BJ (cell line): ENCODE data around the gene HLX. TPM values are rescaled to one million over a fixed set of nuclear protein-coding genes. Genes with fewer than 3 reads are reported as not detected.

Experiments used
- CTCF ChIA-PET: fragments of 350-600 bp; formaldehyde crosslinking; extraction: SDS; loops from one replicate; lab custom pipeline; 2021; ENCODE audit warnings: antibody characterized with exemption, inconsistent platforms; lab: Yijun Ruan, JAX
- POLR2A ChIA-PET: fragments of 300-600 bp; sonication (Branson Sonifier 250); formaldehyde crosslinking; extraction: SDS; loops from one replicate; lab custom pipeline; 2021; ENCODE audit warnings: antibody characterized with exemption; lab: Charles Lee
- DNase-seq: peaks from one replicate; pipeline ENCODE4 v3.0.0-alpha.2; 2011; ENCODE audit warnings: low read depth
- H3K27me3 ChIP-seq: 2 replicates; pipeline ENCODE4 v1.6.0; 2011; ENCODE audit warnings: low read length; ENCODE audit not compliant: control insufficient read depth, insufficient read depth
- H3K36me3 ChIP-seq: 2 replicates; pipeline ENCODE4 v1.5.1; 2011; ENCODE audit warnings: low read length; ENCODE audit not compliant: control insufficient read depth, insufficient read depth
- H3K4me3 ChIP-seq: 2 replicates; pipeline ENCODE4 v1.5.1; 2011; ENCODE audit warnings: low read depth, mild to moderate bottlenecking, control low read depth, low read length
- CTCF ChIP-seq: IDR thresholded peaks from 2 replicates; pipeline ENCODE4 v1.5.1; 2011; ENCODE audit warnings: low read depth, mild to moderate bottlenecking, control low read depth, inconsistent platforms, low read length, moderate library complexity; ENCODE audit not compliant: insufficient read depth
- polyA plus RNA-seq: library from polyadenylated mRNA; depleted of rRNA; stranded (reverse); fragments of >200 nt; gene quantifications from 2 replicates; pipeline ENCODE4 v1.2.3, GENCODE V29; 2011

The HLX gene
- polyA plus RNA-seq, 1 experiment: 4.2 TPM

GRCh38 chr1:220873868-220874655 lies 5.2 kb upstream of the HLX start:
- POLR2A ChIA-PET: no interaction called here
- DNase-seq: no peak

DNA sequence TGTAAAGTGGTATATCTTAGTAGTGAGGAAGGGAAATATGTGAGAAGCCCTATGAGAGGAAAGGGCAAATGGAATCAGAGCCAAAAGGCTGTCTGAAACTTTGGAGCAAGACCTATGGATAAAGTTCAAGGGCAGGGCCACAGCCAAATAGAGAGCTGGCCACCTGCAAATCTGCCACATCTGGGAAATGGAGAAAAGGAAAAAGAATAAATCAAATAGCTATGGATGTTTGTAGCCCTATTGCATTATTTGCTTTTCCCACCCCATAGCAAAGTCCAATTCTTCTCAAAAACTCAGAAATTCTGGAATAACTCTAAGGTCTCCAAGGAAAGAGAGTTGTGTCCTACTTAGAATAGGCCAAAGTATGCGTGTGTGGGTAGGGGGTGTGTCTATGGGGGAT lies 4.0 kb upstream of the HLX start:
- Histone ChIP-seq H3K27me3 (no peaks in the 10 kb centered on the region), H3K4me3 (no peak overlapping the region), H3K36me3 (no peaks in the 10 kb centered on the region)
- DNase-seq: no peak
- POLR2A ChIA-PET: no interaction called here
- CTCF ChIA-PET: interaction anchor here (1.1 to 5.8 kb wide), 9 partner anchors 9 to 563 kb away, joined by 3 to 46 read pairs (median 7); no protein-coding TSS in a partner anchor
- no peak for TF ChIP-seq CTCF

More at GRCh38 chr1:220873868-220874655, 5.2 kb upstream of the HLX start:
- Histone ChIP-seq H3K36me3 (no peaks in the 10 kb centered on the region), H3K4me3 (no peak overlapping the region), H3K27me3 (no peaks in the 10 kb centered on the region)
- TF ChIP-seq CTCF: peak; percentile 71
- CTCF ChIA-PET: interaction anchor here (0.6 to 5.8 kb wide), 19 partner anchors 51 to 584 kb away, joined by 3 to 46 read pairs (median 4); no protein-coding TSS in a partner anchor

DNA sequence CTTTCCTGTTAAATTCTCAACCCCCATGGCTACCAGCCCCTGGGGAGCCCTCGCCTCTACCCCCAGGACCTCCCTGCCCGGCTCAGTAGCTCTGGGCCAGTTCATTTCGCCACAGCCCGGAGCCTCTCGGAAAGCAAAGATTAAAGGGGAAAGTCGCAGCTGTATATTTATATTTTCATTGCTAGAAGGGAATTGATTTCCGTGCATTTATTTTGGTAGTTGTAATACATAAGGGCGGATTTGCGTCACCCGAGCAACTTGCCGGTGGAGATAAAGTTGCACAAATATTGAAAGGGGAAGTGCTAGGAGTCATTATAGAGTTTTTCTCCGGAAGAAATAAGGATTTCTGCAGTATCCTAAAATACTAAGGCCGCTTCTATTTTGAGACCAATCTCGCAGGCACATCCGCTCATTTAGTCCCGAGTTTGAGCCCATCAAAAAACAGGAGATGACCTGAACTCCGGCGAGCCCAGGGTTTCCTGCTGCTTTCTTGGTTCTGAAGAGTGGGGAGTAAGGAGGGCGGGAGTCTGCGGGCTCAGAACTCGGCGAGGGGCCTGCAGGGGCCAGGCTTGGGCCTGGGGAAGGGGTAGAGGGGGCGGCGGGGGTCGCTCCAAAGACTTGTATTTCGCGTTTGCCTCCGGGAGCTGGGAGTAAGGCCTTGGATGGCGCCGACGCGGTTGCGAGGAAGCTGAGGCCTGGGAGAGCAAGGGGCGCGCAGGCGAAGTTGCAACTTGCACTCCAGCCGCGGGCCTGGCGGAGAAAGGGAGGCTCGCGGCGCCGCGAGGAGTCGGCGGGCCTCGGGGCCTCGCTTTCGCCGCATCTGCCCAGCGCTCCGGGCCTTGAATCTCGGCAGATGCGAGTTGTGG lies 2.5 kb upstream of the HLX start:
- ChIA-PET POLR2A (no interaction called here), CTCF (interaction anchor here (1.0 to 5.8 kb wide), 4 partner anchors 326 to 1578 kb away, joined by 3 to 46 read pairs (median 38); no protein-coding TSS in a partner anchor)
- Histone ChIP-seq H3K36me3 (peaks cover 2% of the 10 kb centered on the region; the same call in 1 of the 2 replicates), H3K27me3 (no peaks in the 10 kb centered on the region), H3K4me3 (no peak overlapping the region)
- DNase-seq: no peak
- no peak for TF ChIP-seq CTCF

DNA sequence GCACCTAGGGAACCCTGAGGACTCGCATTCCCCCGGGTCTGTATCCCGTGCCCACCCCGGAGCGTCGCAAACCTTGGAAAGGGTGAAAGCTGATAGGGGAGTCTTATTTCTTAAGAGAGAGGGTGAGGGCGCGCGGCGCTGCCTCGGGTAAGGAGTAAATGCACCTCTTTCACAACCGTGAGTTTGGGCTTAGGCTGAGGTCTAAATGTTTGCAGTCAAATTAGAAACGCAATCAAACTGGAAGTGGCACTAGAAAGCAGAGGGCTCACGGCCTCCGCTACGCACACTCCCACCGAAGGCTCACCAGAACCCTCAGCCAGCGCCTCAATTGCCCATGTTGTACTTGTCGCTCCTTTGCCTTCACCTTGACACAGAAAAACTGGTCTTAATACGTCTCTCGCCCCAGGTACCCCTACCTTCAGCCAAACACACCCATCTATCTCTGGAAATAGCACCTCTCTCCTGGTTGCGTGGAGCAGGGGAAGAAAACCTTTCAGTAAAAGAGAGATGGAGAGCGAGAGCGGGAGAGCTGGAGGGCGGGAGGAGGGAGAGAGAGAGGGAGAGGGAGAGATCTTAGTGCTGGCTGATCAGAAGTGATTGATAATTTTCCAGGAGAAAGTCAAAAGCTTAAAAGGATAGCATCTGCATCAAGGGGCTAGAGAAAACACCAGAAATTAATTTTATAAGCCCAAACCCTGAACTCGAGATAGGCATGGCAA lies 1.7 kb upstream of the HLX start:
- CTCF ChIA-PET: interaction anchor here (0.8 to 5.8 kb wide), 4 partner anchors 67 to 554 kb away, joined by 3 to 46 read pairs (median 20); no protein-coding TSS in a partner anchor
- Histone ChIP-seq H3K27me3 (no peaks in the 10 kb centered on the region), H3K4me3 (no peak overlapping the region), H3K36me3 (peaks cover 4% of the 10 kb centered on the region; the same call in 1 of the 2 replicates)
- DNase-seq: no peak
- POLR2A ChIA-PET: no interaction called here
- TF ChIP-seq CTCF: no peak
